Measurements from ENCODE around the gene RBFOX2.

Gene RBFOX2

GRCh38 chr22:35811670-35812069 lies 217.0 kb downstream of the RBFOX2 start:
- TF ChIP-seq FOXP2 (optimal IDR thresholded peaks at IDR 0.05; ENCODE audit: borderline replicate concordance, extremely low read depth, extremely low read length, insufficient read depth) (no peak), SIN3A (IDR thresholded peaks at IDR 0.05; ENCODE audit: borderline replicate concordance, insufficient read depth, low read length) (no peak), TAF1 (IDR thresholded peaks at IDR 0.05; ENCODE audit: borderline replicate concordance, insufficient read depth, low read length) (no peak), POLR2AphosphoS5 (IDR thresholded peaks at IDR 0.05; ENCODE audit: low read depth, low read length) (no peak)
- TF ChIP-seq, protein P1, sequence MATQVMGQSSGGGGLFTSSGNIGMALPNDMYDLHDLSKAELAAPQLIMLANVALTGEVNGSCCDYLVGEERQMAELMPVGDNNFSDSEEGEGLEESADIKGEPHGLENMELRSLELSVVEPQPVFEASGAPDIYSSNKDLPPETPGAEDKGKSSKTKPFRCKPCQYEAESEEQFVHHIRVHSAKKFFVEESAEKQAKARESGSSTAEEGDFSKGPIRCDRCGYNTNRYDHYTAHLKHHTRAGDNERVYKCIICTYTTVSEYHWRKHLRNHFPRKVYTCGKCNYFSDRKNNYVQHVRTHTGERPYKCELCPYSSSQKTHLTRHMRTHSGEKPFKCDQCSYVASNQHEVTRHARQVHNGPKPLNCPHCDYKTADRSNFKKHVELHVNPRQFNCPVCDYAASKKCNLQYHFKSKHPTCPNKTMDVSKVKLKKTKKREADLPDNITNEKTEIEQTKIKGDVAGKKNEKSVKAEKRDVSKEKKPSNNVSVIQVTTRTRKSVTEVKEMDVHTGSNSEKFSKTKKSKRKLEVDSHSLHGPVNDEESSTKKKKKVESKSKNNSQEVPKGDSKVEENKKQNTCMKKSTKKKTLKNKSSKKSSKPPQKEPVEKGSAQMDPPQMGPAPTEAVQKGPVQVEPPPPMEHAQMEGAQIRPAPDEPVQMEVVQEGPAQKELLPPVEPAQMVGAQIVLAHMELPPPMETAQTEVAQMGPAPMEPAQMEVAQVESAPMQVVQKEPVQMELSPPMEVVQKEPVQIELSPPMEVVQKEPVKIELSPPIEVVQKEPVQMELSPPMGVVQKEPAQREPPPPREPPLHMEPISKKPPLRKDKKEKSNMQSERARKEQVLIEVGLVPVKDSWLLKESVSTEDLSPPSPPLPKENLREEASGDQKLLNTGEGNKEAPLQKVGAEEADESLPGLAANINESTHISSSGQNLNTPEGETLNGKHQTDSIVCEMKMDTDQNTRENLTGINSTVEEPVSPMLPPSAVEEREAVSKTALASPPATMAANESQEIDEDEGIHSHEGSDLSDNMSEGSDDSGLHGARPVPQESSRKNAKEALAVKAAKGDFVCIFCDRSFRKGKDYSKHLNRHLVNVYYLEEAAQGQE (IDR thresholded peaks at IDR 0.05; ENCODE audit: insufficient read depth in 1 of 2, low read depth in 2 of 2, low read length in 2 of 2): no peak

- TF ChIP-seq FOXP2 (optimal IDR thresholded peaks at IDR 0.05; ENCODE audit: borderline replicate concordance, extremely low read depth, extremely low read length, insufficient read depth) (no peak), SIN3A (IDR thresholded peaks at IDR 0.05; ENCODE audit: borderline replicate concordance, insufficient read depth, low read length) (no peak), POLR2AphosphoS5 (IDR thresholded peaks at IDR 0.05; ENCODE audit: low read depth, low read length) (no peak), TAF1 (IDR thresholded peaks at IDR 0.05; ENCODE audit: borderline replicate concordance, insufficient read depth, low read length) (no peak)
- TF ChIP-seq, protein P1 (IDR thresholded peaks at IDR 0.05; ENCODE audit: insufficient read depth in 1 of 2, low read depth in 2 of 2, low read length in 2 of 2): no peak
Measured at GRCh38 chr22:35809816-35810215, 218.8 kb downstream of the RBFOX2 start.

GRCh38 chr22:35808377-35808776 lies 220.2 kb downstream of the RBFOX2 start:
- no peak for TF ChIP-seq FOXP2 (optimal IDR thresholded peaks at IDR 0.05; ENCODE audit: borderline replicate concordance, extremely low read depth, extremely low read length, insufficient read depth)

GRCh38 chr22:35805466-35805865 lies 223.2 kb downstream of the RBFOX2 start:
- TF ChIP-seq FOXP2 (optimal IDR thresholded peaks at IDR 0.05; ENCODE audit: borderline replicate concordance, extremely low read depth, extremely low read length, insufficient read depth) (no peak), POLR2AphosphoS5 (IDR thresholded peaks at IDR 0.05; ENCODE audit: low read depth, low read length) (no peak), TAF1 (IDR thresholded peaks at IDR 0.05; ENCODE audit: borderline replicate concordance, insufficient read depth, low read length) (no peak), SIN3A (IDR thresholded peaks at IDR 0.05; ENCODE audit: borderline replicate concordance, insufficient read depth, low read length) (no peak)
- TF ChIP-seq, protein P1 (IDR thresholded peaks at IDR 0.05; ENCODE audit: insufficient read depth in 1 of 2, low read depth in 2 of 2, low read length in 2 of 2): no peak

- TF ChIP-seq SIN3A (IDR thresholded peaks at IDR 0.05; ENCODE audit: borderline replicate concordance, insufficient read depth, low read length): no peak
- no peak for TF ChIP-seq POLR2AphosphoS5 (IDR thresholded peaks at IDR 0.05; ENCODE audit: low read depth, low read length)
- TF ChIP-seq, protein P1 (IDR thresholded peaks at IDR 0.05; ENCODE audit: insufficient read depth in 1 of 2, low read depth in 2 of 2, low read length in 2 of 2): no peak
- TF ChIP-seq TAF1 (IDR thresholded peaks at IDR 0.05; ENCODE audit: borderline replicate concordance, insufficient read depth, low read length): no peak
- TF ChIP-seq FOXP2 (optimal IDR thresholded peaks at IDR 0.05; ENCODE audit: borderline replicate concordance, extremely low read depth, extremely low read length, insufficient read depth): no peak
Measured at GRCh38 chr22:35804421-35804820, 224.2 kb downstream of the RBFOX2 start.
